Measurements from ENCODE around the gene ENKD1.

The ENKD1 gene

DNA sequence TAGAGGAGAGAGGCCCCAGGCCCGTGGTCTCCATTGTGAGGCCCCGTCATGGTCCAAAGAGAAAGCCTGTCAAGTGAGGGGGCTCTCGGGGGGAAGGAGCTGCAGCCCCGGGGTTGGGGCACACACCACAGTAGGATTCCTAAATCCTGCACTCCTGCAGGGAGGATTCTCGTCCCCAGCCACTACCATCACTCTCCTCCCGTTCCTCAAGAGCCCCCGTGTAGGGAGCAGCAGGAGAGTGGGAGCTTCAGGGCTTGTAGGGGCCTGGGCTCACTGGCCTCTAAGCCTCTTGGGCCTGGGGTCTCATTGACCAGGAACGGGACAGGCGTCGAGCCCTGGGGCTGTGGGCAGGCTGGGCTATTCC lies 885 bp upstream of the ENKD1 start:
- POLR2A ChIA-PET: no interaction called here
- CTCF ChIA-PET: interaction anchor here (0.6 to 18.5 kb wide), 36 partner anchors 8 to 550 kb away, joined by 3 to 357 read pairs (median 5); partner anchors contain the start of genes ACD, ATP6V0D1, CARMIL2 and CTCF
- no peak for TF ChIP-seq CTCF (IDR thresholded peaks at IDR 0.05; ENCODE audit: control extremely low read depth, extremely low read depth, low read depth, missing control alignments)
- no peak for DNase-seq (ENCODE audit: extremely low spot score)

DNA sequence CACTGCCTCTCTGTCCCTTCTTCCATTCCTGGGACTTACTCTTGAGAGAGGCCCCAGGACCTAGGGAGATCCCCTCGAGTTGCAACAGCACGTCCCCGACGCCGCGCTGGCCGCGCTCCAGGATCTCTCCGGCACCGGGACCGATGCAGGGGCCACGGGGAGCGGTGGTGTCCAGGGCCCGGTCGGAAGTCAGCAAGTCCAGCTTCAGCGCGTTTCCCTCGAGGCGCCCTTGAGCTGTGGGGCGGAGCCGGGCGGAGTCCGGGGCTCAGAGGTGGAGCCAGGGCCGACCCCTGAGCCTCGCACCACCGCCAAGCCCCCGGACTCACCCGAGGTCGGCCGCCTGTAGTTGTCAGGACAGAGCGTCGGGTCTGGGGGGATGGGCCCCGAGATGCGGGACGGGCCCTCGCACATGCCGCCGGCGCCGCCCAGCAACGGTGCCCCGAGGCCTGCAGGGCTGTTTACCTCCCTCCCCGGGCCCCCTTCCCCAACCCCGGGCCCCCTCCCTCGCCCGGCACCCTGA lies 458 bp downstream of the ENKD1 start:
- ChIA-PET CTCF (interaction anchor here (0.9 to 18.5 kb wide), 13 partner anchors 15 to 374 kb away, joined by 3 to 357 read pairs (median 5); partner anchors contain the start of genes CARMIL2, CTCF and RIPOR1), POLR2A (no interaction called here)
- no peak for TF ChIP-seq CTCF (IDR thresholded peaks at IDR 0.05; ENCODE audit: control extremely low read depth, extremely low read depth, low read depth, missing control alignments)
- no peak for DNase-seq (ENCODE audit: extremely low spot score)

GRCh38 chr16:67665598-67665997 lies 952 bp downstream of the ENKD1 start:
- DNase-seq (ENCODE audit: extremely low spot score): no peak
- ChIA-PET POLR2A (no interaction called here), CTCF (interaction anchor here (0.9 to 18.5 kb wide), 9 partner anchors 22 to 374 kb away, joined by 3 to 357 read pairs (median 6); partner anchors contain the start of genes ATP6V0D1, CTCF and RIPOR1)

DNA sequence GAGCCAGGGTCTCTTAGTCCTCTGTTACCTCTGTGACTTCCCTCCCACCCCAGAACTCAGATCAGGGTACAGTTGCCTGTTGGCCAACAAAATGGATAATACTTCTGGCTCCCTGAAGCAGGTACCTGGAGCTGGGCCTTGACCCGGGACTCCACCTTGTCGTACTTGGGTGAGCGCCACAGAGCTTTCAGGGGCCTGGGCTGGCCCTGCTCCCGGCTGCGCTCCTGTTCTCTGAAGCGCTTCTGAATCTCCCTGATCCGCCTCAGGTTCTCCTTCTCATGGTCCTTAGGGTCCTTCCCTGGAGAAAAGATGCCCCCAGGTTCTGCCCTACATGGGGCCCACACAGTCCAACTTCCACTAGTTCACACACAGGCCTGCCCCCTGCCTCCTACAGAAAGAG lies 1.7 kb downstream of the ENKD1 start:
- ChIA-PET POLR2A (no interaction called here), CTCF (interaction anchor here (0.7 to 18.5 kb wide), 8 partner anchors 53 to 375 kb away, joined by 3 to 357 read pairs (median 8); partner anchors contain the start of genes ATP6V0D1, CTCF and RIPOR1)
- no peak for TF ChIP-seq CTCF (IDR thresholded peaks at IDR 0.05; ENCODE audit: control extremely low read depth, extremely low read depth, low read depth, missing control alignments)
- DNase-seq (ENCODE audit: extremely low spot score): no peak

More at GRCh38 chr16:67665598-67665997, 952 bp downstream of the ENKD1 start:
- no peak for TF ChIP-seq CTCF (IDR thresholded peaks at IDR 0.05; ENCODE audit: control extremely low read depth, extremely low read depth, low read depth, missing control alignments)

DNA sequence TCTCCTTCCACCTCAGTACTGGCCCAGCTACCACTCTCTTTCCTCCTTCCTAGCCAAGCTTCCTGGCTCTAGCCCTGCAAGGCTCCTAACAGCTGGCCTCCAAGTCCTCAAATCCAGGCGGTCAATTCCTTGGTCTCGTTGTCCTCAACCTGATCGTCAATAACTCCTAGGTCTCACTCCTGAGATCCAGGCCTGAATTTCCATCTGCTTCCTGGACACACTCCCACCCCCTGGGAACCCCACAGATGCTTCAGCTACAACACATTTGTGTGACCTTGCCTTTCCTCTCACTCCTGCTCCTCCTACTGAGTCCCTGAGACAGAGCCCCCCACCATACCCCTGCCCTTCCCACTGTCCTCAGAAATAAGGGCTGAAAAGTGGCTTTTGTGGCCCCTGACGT lies 2.3 kb downstream of the ENKD1 start:
- POLR2A ChIA-PET: interaction anchor here (0.5 to 0.6 kb wide), 2 partner anchors 90 to 94 kb away, joined by 3 to 4 read pairs; no protein-coding TSS in a partner anchor
- TF ChIP-seq CTCF (IDR thresholded peaks at IDR 0.05; ENCODE audit: control extremely low read depth, extremely low read depth, low read depth, missing control alignments): no peak
- CTCF ChIA-PET: interaction anchor here (0.7 to 18.5 kb wide), 10 partner anchors 9 to 183 kb away, joined by 3 to 357 read pairs (median 12); partner anchors contain the start of genes ATP6V0D1, CARMIL2, CTCF and RIPOR1
- DNase-seq (ENCODE audit: extremely low spot score): no peak

DNA sequence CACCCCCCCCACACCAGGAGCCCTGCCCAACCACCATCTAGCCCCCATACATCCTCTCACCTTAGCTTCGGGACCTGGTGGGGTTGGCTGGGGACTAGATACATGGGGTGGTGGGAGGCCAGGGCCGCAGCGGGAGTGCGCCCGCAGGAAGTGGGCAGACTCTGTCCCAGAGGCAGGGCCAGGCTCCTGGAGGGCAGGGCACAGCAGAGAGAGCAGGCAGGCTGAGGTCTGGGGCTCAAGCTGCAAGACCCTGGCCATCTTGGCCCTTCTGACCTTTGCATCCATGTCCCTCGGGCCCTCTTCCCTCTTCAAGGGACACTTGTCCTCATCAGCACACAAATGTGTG lies 2.7 kb downstream of the ENKD1 start:
- ChIA-PET POLR2A (interaction anchor here (0.5 to 0.6 kb wide), 2 partner anchors 89 to 94 kb away, joined by 3 to 4 read pairs; no protein-coding TSS in a partner anchor), CTCF (interaction anchor here (0.9 to 18.5 kb wide), 9 partner anchors 9 to 183 kb away, joined by 3 to 357 read pairs (median 14); partner anchors contain the start of genes ATP6V0D1, CARMIL2, CTCF and RIPOR1)
- TF ChIP-seq CTCF (IDR thresholded peaks at IDR 0.05; ENCODE audit: control extremely low read depth, extremely low read depth, low read depth, missing control alignments): no peak
- DNase-seq (ENCODE audit: extremely low spot score): no peak

All from GM10248 (cell line).